DND-41 (cell line): Measurements from ENCODE around the gene PPOX.
A peak's percentile ranks its signal among the peaks of the same experiment; 100 is the strongest.

Experiments used
- ATAC-seq: fragments of 200-7000 bp; cut with Tn5 transposase; 3 replicates; pipeline ENCODE4 v1.9.1; 2021; ENCODE audit warnings: low read depth; ENCODE audit not compliant: insufficient read depth
- DNase-seq: peaks from one replicate; pipeline ENCODE4 v3.0.0-alpha.2; 2020
- H2AFZ ChIP-seq: 2 replicates; pipeline ENCODE4 v1.6.0; 2012; ENCODE audit warnings: low read depth, low read length
- H3K27ac ChIP-seq: 2 replicates; pipeline ENCODE4 v1.5.1; 2012; ENCODE audit warnings: low read length, inconsistent platforms
- H3K27me3 ChIP-seq: fragments of 200-600 bp; sonication (generic); 2 replicates; pipeline ENCODE4 v1.6.0; 2012; ENCODE audit warnings: low read length, mild to moderate bottlenecking, inconsistent platforms; ENCODE audit not compliant: insufficient read depth, poor library complexity
- H3K36me3 ChIP-seq: 2 replicates; pipeline ENCODE4 v1.5.1; 2012; ENCODE audit warnings: low read length, inconsistent platforms; ENCODE audit not compliant: insufficient read depth
- H3K4me1 ChIP-seq: 2 replicates; pipeline ENCODE4 v1.5.1; 2012; ENCODE audit warnings: mild to moderate bottlenecking, low read length; ENCODE audit not compliant: insufficient read depth
- H3K4me2 ChIP-seq: 2 replicates; pipeline ENCODE4 v1.6.0; 2012; ENCODE audit warnings: mild to moderate bottlenecking, moderate library complexity, low read length, inconsistent platforms; ENCODE audit not compliant: insufficient read depth
- H3K4me3 ChIP-seq, 2 experiments: fragments of 200-600 bp in 1 of 2; shearing (Covaris generic) in 1 of 2; 2 replicates each; pipeline ENCODE4 v1.5.1; 2012 to 2016; ENCODE audit warnings: inconsistent platforms in 2 of 2, low read length in 2 of 2, mild to moderate bottlenecking in 2 of 2, low read depth in 1 of 2, moderate library complexity in 1 of 2
- H3K79me2 ChIP-seq: 2 replicates; pipeline ENCODE4 v1.6.0; 2012; ENCODE audit warnings: low read length, inconsistent platforms; ENCODE audit not compliant: insufficient read depth
- H3K9ac ChIP-seq: 2 replicates; pipeline ENCODE4 v1.6.0; 2012; ENCODE audit warnings: low read depth, mild to moderate bottlenecking, inconsistent platforms, low read length, moderate library complexity
- H3K9me3 ChIP-seq: 2 replicates; pipeline ENCODE4 v1.5.1; 2012; ENCODE audit warnings: low read length, moderate library complexity, mild to moderate bottlenecking, inconsistent platforms; ENCODE audit not compliant: insufficient read depth, severe bottlenecking
- H4K20me1 ChIP-seq: 2 replicates; pipeline ENCODE4 v1.6.0; 2012; ENCODE audit warnings: low read length; ENCODE audit not compliant: insufficient read depth
- CTCF ChIP-seq: IDR thresholded peaks from 2 replicates; pipeline ENCODE4 v1.5.1; 2012; ENCODE audit warnings: borderline replicate concordance, low read length, moderate library complexity, mild to moderate bottlenecking; ENCODE audit not compliant: poor library complexity, severe bottlenecking; ENCODE audit errors: extremely low read depth
- EZH2 ChIP-seq: IDR thresholded peaks from 3 replicates; pipeline ENCODE4 v1.6.1; 2012; ENCODE audit warnings: borderline replicate concordance, low read depth, mild to moderate bottlenecking, moderate library complexity, low read length, inconsistent platforms; ENCODE audit not compliant: severe bottlenecking

The PPOX gene

GRCh38 chr1:161166669-161167548, 683 bp downstream of the PPOX start:
- Histone ChIP-seq H3K4me2 (peak overlapping the region; percentile 100), H3K79me2 (peaks cover 9% of the 10 kb centered on the region), H3K36me3 (peaks cover 59% of the 10 kb centered on the region), H2AFZ (peak overlapping the region; percentile 96), H3K27me3 (no peaks in the 10 kb centered on the region), H3K4me1 (peaks cover 55% of the 10 kb centered on the region), H3K27ac (peak overlapping the region; percentile 66), H3K9me3 (no peaks in the 10 kb centered on the region), H3K4me3 (peak overlapping the region; percentile 79 to 92), H3K9ac (peak overlapping the region; percentile 90), H4K20me1 (no peaks in the 10 kb centered on the region)
- DNase-seq (no peak), ATAC-seq (no peak)
- TF ChIP-seq EZH2, result no peak
- TF ChIP-seq CTCF, result peak; percentile 5

- peaks cover 59% of the 10 kb centered on the region for H3K36me3 ChIP-seq
These were observed 2.7 kb downstream of the PPOX start for GRCh38 chr1:161168906-161169305.

GRCh38 chr1:161171191-161171590, 5.0 kb downstream of the PPOX start:
- H4K20me1 ChIP-seq, result no peaks in the 10 kb centered on the region
- no peak overlapping the region for H3K4me3 ChIP-seq
- no peak overlapping the region for H3K9ac ChIP-seq
- TF ChIP-seq EZH2, result no peak
- peak; percentile 24 for TF ChIP-seq CTCF
- ATAC-seq, result no peak
- no peaks in the 10 kb centered on the region for H3K9me3 ChIP-seq
- DNase-seq, result no peak
- H3K79me2 ChIP-seq, result peaks cover 17% of the 10 kb centered on the region
- no peak overlapping the region for H2AFZ ChIP-seq
- no peak overlapping the region for H3K27ac ChIP-seq
- H3K36me3 ChIP-seq, result peaks cover 63% of the 10 kb centered on the region
- no peak overlapping the region for H3K4me2 ChIP-seq
- peaks cover 33% of the 10 kb centered on the region for H3K4me1 ChIP-seq
- no peaks in the 10 kb centered on the region for H3K27me3 ChIP-seq

More at GRCh38 chr1:161168906-161169305, 2.7 kb downstream of the PPOX start:
- no peak overlapping the region for H3K4me3 ChIP-seq
- H3K4me2 ChIP-seq, result no peak overlapping the region
- no peak overlapping the region for H3K9ac ChIP-seq
- DNase-seq (no peak), ATAC-seq (no peak)
- H3K79me2 ChIP-seq, result peaks cover 9% of the 10 kb centered on the region
- no peaks in the 10 kb centered on the region for H4K20me1 ChIP-seq
- TF ChIP-seq EZH2 (no peak), CTCF (no peak)
- peaks cover 40% of the 10 kb centered on the region for H3K4me1 ChIP-seq
- H3K27me3 ChIP-seq, result no peaks in the 10 kb centered on the region
- no peak overlapping the region for H3K27ac ChIP-seq
- H3K9me3 ChIP-seq, result no peaks in the 10 kb centered on the region
- no peak overlapping the region for H2AFZ ChIP-seq
